Esophagus muscularis mucosa (tissue), 4 donors: Measurements from ENCODE around the gene HS6ST3. TPM values are rescaled to one million over a fixed set of nuclear protein-coding genes. Genes with fewer than 3 reads are reported as not detected.

Experiments used
- DNase-seq: peaks from one replicate; pipeline ENCODE4 v3.0.0-alpha.2; 2017; ENCODE audit errors: extremely low spot score
- H3K27ac ChIP-seq, 4 donors: fragments of 200-600 bp; sonication (generic); replicated peaks in 1 of 4; 1 replicate in 3 of 4; 2 replicates in 1 of 4; pipeline ENCODE4 v1.5.1; 2016 to 2019; ENCODE audit warnings: mild to moderate bottlenecking in 1 of 4
- H3K27me3 ChIP-seq, 4 donors: fragments of 200-600 bp; sonication (generic); one replicate each; pipeline versions ENCODE4 v1.5.1 to v1.6.0; 2016 to 2019
- H3K36me3 ChIP-seq, 4 donors: fragments of 200-600 bp; sonication (generic); one replicate each; pipeline ENCODE4 v1.5.1; 2016 to 2019
- H3K4me1 ChIP-seq, 4 donors: fragments of 200-600 bp; sonication (generic); one replicate each; pipeline ENCODE4 v1.5.1; 2016 to 2019
- H3K4me3 ChIP-seq, 4 donors: fragments of 200-600 bp; sonication (generic); 1 replicate in 2 of 4; 2 replicates in 2 of 4; pipeline ENCODE4 v1.5.1; 2016 to 2019; ENCODE audit warnings: mild to moderate bottlenecking in 4 of 4, moderate library complexity in 1 of 4
- H3K9me3 ChIP-seq, 4 donors: fragments of 200-600 bp; sonication (generic); 1 replicate in 3 of 4; 2 replicates in 1 of 4; pipeline ENCODE4 v1.5.1; 2016 to 2019
- CTCF ChIP-seq, 3 experiments: fragments of 200-600 bp in 2 of 3; fragments of 450-650 bp in 1 of 3; sonication (generic) in 2 of 3; IDR thresholded peaks; one replicate each; pipeline ENCODE4 v1.5.1; 2017 to 2019; ENCODE audit warnings: antibody characterized with exemption in 3 of 3, mild to moderate bottlenecking in 2 of 3, moderate library complexity in 1 of 3
- EP300 ChIP-seq: sonication (generic); formaldehyde crosslinking; IDR thresholded peaks from one replicate; pipeline ENCODE4 v1.6.1; 2017; ENCODE audit warnings: antibody characterized with exemption
- POLR2A ChIP-seq: fragments of 450-650 bp; IDR thresholded peaks from one replicate; pipeline ENCODE4 v1.6.1; 2017; ENCODE audit warnings: antibody characterized with exemption, moderate library complexity, mild to moderate bottlenecking, low read depth
- POLR2AphosphoS5 ChIP-seq, 2 donors: sonication (generic); formaldehyde crosslinking; IDR thresholded peaks; one replicate each; pipeline ENCODE4 v1.6.1; 2017; ENCODE audit warnings: antibody characterized with exemption in 2 of 2
- WGBS: methylation state at CpG from one replicate; pipeline ENCODE4 v1.1.5; 2018; 5-methylcytosine and 5-hydroxymethylcytosine counted together
- intact Hi-C: fragments of 100-400 bp; cut with DNase I; formaldehyde crosslinking; loops from one replicate; pipeline ENCODE4 v1.15.1; 2023
- total RNA-seq, 4 donors: library from RNA; depleted of rRNA; stranded (reverse); fragments of >200 nt; gene quantifications; one replicate each; pipeline versions ENCODE4 v1.1.0 to v1.2.1, GENCODE V29; 2016

HS6ST3 gene
- total RNA-seq, 4 donors from 2014 or later = 4.6 to 12.4 (median 7.9) TPM

GRCh38 chr13:96821971-96822370, 732.1 kb downstream of the HS6ST3 start:
- Histone ChIP-seq H3K27ac (no peak overlapping the region), H3K36me3 (no peaks in the 10 kb centered on the region), H3K27me3 (no peaks in the 10 kb centered on the region), H3K4me3 (no peak overlapping the region), H3K9me3 (no peaks in the 10 kb centered on the region), H3K4me1 (peaks cover 0 to 3% (median under 1%) of the 10 kb centered on the region in 4 donors)
- TF ChIP-seq CTCF (IDR thresholded peaks at IDR 0.05) (no peak), POLR2AphosphoS5 (IDR thresholded peaks at IDR 0.05) (no peak), POLR2A (no peak), EP300 (no peak)
- intact Hi-C loops = no loop called here
- 93% methylated on average over 9 of the region's 9 CpGs for WGBS
- DNase-seq = no peak

DNA sequence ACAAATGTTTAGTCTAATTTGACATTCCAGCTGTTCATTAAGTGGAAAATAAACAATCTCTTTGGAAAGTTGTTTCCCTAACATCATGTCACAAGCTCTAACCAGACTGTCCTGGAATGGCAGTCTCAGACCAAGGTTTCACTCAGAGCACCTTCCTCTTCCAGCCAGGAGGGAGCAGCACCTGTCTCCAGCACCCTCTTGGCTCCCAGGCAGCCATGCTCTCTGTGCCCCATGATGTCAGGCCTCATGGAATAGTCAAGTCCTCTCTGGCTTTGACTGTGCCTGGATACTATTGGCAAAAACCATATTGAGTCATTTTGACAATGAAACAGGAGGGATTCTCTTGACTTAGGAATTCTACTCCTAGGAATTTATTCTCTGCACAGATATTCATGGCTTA, 733.0 kb downstream of the HS6ST3 start:
- H3K36me3 ChIP-seq = no peaks in the 10 kb centered on the region
- intact Hi-C loops = no loop called here
- H3K4me3 ChIP-seq = no peak overlapping the region
- no peaks in the 10 kb centered on the region for H3K27me3 ChIP-seq
- TF ChIP-seq POLR2AphosphoS5 (IDR thresholded peaks at IDR 0.05) = no peak
- no peak for TF ChIP-seq EP300
- TF ChIP-seq POLR2A = no peak
- no peak for TF ChIP-seq CTCF (IDR thresholded peaks at IDR 0.05)
- no peaks in the 10 kb centered on the region for H3K9me3 ChIP-seq
- H3K4me1 ChIP-seq = no peaks in the 10 kb centered on the region
- no peak overlapping the region for H3K27ac ChIP-seq
- DNase-seq = no peak

- H3K4me1 ChIP-seq = no peaks in the 10 kb centered on the region
- 90% methylated on average over 10 of the region's 10 CpGs for WGBS
- no peaks in the 10 kb centered on the region for H3K9me3 ChIP-seq
- TF ChIP-seq POLR2A (no peak), POLR2AphosphoS5 (IDR thresholded peaks at IDR 0.05) (no peak), EP300 (no peak), CTCF (IDR thresholded peaks at IDR 0.05) (no peak)
- H3K27ac ChIP-seq = no peak overlapping the region
- no peaks in the 10 kb centered on the region for H3K27me3 ChIP-seq
- DNase-seq = no peak
- H3K4me3 ChIP-seq = no peak overlapping the region
- no peaks in the 10 kb centered on the region for H3K36me3 ChIP-seq
- intact Hi-C loops = no loop called here
These were observed 734.2 kb downstream of the HS6ST3 start for GRCh38 chr13:96824140-96824539.

GRCh38 chr13:96825653-96826052, 735.7 kb downstream of the HS6ST3 start:
- DNase-seq = peak; percentile 26
- no peak for TF ChIP-seq EP300
- no peak for TF ChIP-seq CTCF (IDR thresholded peaks at IDR 0.05)
- no peak for TF ChIP-seq POLR2A
- no peak for TF ChIP-seq POLR2AphosphoS5 (IDR thresholded peaks at IDR 0.05)
- no peaks in the 10 kb centered on the region for H3K9me3 ChIP-seq
- 75% methylated on average over 3 of the region's 3 CpGs for WGBS
- H3K4me3 ChIP-seq = no peak overlapping the region
- H3K4me1 ChIP-seq = no peaks in the 10 kb centered on the region
- intact Hi-C loops = no loop called here
- no peak overlapping the region for H3K27ac ChIP-seq
- H3K36me3 ChIP-seq = no peaks in the 10 kb centered on the region
- H3K27me3 ChIP-seq = no peaks in the 10 kb centered on the region

GRCh38 chr13:96834626-96835025, 744.7 kb downstream of the HS6ST3 start:
- H3K27ac ChIP-seq = no peak overlapping the region
- intact Hi-C loops = no loop called here
- TF ChIP-seq EP300 (no peak), CTCF (IDR thresholded peaks at IDR 0.05) (no peak), POLR2AphosphoS5 (IDR thresholded peaks at IDR 0.05) (no peak), POLR2A (no peak)
- WGBS = 79% methylated on average over 4 of the region's 4 CpGs
- H3K27me3 ChIP-seq = no peaks in the 10 kb centered on the region
- no peak overlapping the region for H3K4me3 ChIP-seq
- H3K36me3 ChIP-seq = no peaks in the 10 kb centered on the region
- no peak for DNase-seq
- peaks cover 0 to 5% (median 0%) of the 10 kb centered on the region in 4 donors for H3K9me3 ChIP-seq
- no peaks in the 10 kb centered on the region for H3K4me1 ChIP-seq
